ENCODE results near the gene DUSP22. TPM values are rescaled to one million over a fixed set of nuclear protein-coding genes. Genes with fewer than 3 reads are reported as not detected.

The DUSP22 gene
- total RNA-seq, 2 donors from 2014 or later, result 13.8 to 34.8 TPM

DNA sequence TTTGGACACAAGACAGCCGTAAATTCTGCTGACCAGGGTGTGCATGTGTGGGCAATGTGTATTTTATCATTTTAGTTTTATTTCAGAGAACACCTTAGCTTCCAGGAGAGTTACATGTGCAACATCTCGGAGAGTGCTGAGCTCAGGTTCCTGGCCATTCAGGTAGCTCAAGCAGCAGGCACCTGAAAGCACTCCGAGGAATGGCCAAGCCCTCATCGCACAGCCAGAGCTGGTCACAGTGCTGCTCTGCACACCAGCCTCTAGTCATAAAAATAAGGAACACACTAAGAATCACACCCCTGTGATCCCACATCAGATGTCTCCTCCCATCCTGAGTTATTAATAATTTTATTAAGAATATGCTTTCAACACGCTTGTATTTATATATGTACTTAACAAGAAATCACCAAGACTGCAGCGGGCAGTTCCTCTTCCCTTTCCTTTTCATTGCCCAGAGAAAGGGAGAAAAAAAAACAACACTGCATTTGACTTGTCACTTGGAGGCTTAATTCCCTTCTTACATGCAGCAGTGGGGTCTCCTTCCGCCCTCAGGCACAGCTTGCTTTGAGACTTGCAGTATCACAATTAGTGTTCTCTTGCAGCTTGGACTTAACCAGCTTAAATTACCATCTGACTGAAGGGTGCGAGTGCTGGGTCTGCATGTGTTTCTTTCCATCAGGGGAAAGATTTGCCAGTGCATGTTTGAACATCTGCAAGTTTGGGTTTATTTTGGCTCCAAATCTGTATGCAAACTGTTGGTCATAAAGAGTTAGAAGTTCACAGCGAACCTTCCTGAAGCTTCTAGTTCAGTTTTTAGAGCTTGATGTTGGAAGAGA lies 63.3 kb downstream of the DUSP22 start:
- Histone ChIP-seq H3K27me3 (no peaks in the 10 kb centered on the region), H3K4me1 (no peaks in the 10 kb centered on the region), H3K4me3 (no peak overlapping the region), H3K36me3 (replicated peaks in 1 of 2; ENCODE audit: insufficient read depth in 1 of 2, low read depth in 2 of 2) (no peaks in the 10 kb centered on the region), H3K9me3 (no peaks in the 10 kb centered on the region), H3K27ac (no peak overlapping the region)
- DNase-seq (no peak), ATAC-seq (no peak)
- intact Hi-C loops (cut with DNase I), result no loop called here
- TF ChIP-seq, protein P1, sequence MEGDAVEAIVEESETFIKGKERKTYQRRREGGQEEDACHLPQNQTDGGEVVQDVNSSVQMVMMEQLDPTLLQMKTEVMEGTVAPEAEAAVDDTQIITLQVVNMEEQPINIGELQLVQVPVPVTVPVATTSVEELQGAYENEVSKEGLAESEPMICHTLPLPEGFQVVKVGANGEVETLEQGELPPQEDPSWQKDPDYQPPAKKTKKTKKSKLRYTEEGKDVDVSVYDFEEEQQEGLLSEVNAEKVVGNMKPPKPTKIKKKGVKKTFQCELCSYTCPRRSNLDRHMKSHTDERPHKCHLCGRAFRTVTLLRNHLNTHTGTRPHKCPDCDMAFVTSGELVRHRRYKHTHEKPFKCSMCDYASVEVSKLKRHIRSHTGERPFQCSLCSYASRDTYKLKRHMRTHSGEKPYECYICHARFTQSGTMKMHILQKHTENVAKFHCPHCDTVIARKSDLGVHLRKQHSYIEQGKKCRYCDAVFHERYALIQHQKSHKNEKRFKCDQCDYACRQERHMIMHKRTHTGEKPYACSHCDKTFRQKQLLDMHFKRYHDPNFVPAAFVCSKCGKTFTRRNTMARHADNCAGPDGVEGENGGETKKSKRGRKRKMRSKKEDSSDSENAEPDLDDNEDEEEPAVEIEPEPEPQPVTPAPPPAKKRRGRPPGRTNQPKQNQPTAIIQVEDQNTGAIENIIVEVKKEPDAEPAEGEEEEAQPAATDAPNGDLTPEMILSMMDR (IDR thresholded peaks at IDR 0.05), result no peak
- no peak for TF ChIP-seq POLR2A (IDR thresholded peaks at IDR 0.05)
- WGBS, 2 donors, result 56 to 73% methylated on average over 9 of the region's 9 CpGs

DNA sequence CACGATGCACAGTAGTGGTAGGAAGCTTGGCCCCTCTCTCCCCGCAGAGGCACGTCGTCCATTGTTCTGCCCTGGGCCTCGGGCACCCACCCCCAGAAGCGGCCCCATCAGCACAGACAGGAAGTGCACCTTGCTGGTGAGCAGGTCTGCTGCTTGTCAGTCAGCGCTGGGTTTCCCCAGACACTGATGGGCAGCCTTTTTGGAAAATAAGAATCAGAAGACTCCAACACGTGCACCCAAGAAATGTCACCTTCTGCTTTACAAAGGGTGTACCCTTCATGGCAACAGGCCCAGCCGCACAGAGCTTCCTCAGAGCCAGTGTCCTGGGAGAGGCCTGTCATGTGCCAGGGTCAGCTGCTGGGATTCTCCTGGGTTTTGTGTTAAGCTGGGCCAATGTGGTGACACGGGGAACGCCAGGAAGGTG lies 64.6 kb downstream of the DUSP22 start:
- Histone ChIP-seq H3K27me3 (no peaks in the 10 kb centered on the region), H3K4me1 (no peaks in the 10 kb centered on the region), H3K36me3 (replicated peaks in 1 of 2; ENCODE audit: insufficient read depth in 1 of 2, low read depth in 2 of 2) (no peaks in the 10 kb centered on the region), H3K4me3 (no peak overlapping the region), H3K9me3 (no peaks in the 10 kb centered on the region), H3K27ac (no peak overlapping the region)
- 73 to 82% methylated on average over 11 of the region's 11 CpGs for WGBS, 2 donors
- ATAC-seq, result no peak
- TF ChIP-seq, protein P1 (IDR thresholded peaks at IDR 0.05), result no peak
- TF ChIP-seq POLR2A (IDR thresholded peaks at IDR 0.05), result no peak
- no peak for DNase-seq
- intact Hi-C loops (cut with DNase I), result no loop called here

GRCh38 chr6:357261-357790 lies 65.0 kb downstream of the DUSP22 start:
- H3K27me3 ChIP-seq, result no peaks in the 10 kb centered on the region
- no peak overlapping the region for H3K4me3 ChIP-seq
- no peak for DNase-seq
- whole genome bisulfite sequencing, 2 donors, result 77 to 86% methylated on average over 12 of the region's 12 CpGs
- TF ChIP-seq, protein P1 (IDR thresholded peaks at IDR 0.05), result no peak
- TF ChIP-seq POLR2A (IDR thresholded peaks at IDR 0.05), result no peak
- intact Hi-C loops (cut with DNase I), result no loop called here
- no peaks in the 10 kb centered on the region for H3K4me1 ChIP-seq
- H3K36me3 ChIP-seq (replicated peaks in 1 of 2; ENCODE audit: insufficient read depth in 1 of 2, low read depth in 2 of 2), result no peaks in the 10 kb centered on the region
- no peaks in the 10 kb centered on the region for H3K9me3 ChIP-seq
- ATAC-seq, result no peak
- no peak overlapping the region for H3K27ac ChIP-seq

GRCh38 chr6:357791-358341 lies 65.6 kb downstream of the DUSP22 start:
- TF ChIP-seq, protein P1 (IDR thresholded peaks at IDR 0.05), result no peak
- no peak for TF ChIP-seq POLR2A (IDR thresholded peaks at IDR 0.05)
- no peaks in the 10 kb centered on the region for H3K9me3 ChIP-seq
- DNase-seq (no peak), ATAC-seq (no peak)
- whole genome bisulfite sequencing, 2 donors, result 71% methylated on average over 13 of the region's 13 CpGs
- intact Hi-C loops (cut with DNase I), result no loop called here
- no peaks in the 10 kb centered on the region for H3K4me1 ChIP-seq
- H3K4me3 ChIP-seq, result no peak overlapping the region
- no peaks in the 10 kb centered on the region for H3K27me3 ChIP-seq
- H3K27ac ChIP-seq, result no peak overlapping the region
- H3K36me3 ChIP-seq (replicated peaks in 1 of 2; ENCODE audit: insufficient read depth in 1 of 2, low read depth in 2 of 2), result no peaks in the 10 kb centered on the region
